Measurements from ENCODE around the gene SNAP47.

Gene SNAP47

GRCh38 chr1:227746676-227747075 is 11.4 kb downstream of the SNAP47 start:
- TF ChIP-seq EZH2 (optimal IDR thresholded peaks at IDR 0.05; ENCODE audit: low read depth, low read length) = no peak
- no peak for TF ChIP-seq EZH2phosphoT487 (IDR thresholded peaks at IDR 0.05; ENCODE audit: low read length)
- no peak for TF ChIP-seq CTCF (IDR thresholded peaks at IDR 0.05; ENCODE audit: low read length)
- Histone ChIP-seq H3K36me3 (replicated peaks; ENCODE audit: insufficient read depth, low read length) (no peaks in the 10 kb centered on the region), H3F3A (ENCODE audit: insufficient read depth, low read length) (no peaks in the 10 kb centered on the region), H3K4me3 (ENCODE audit: low read length) (no peak overlapping the region), H3K27ac (ENCODE audit: low read length) (no peak overlapping the region), H3K9me2 (replicated peaks; ENCODE audit: insufficient read depth, low read length) (no peaks in the 10 kb centered on the region), H3K9me3 (replicated peaks; ENCODE audit: insufficient read depth, low read length) (no peaks in the 10 kb centered on the region), H3K79me2 (ENCODE audit: low read length) (peaks cover 62% of the 10 kb centered on the region), H3K4me1 (ENCODE audit: low read length) (no peaks in the 10 kb centered on the region), H3K4me2 (ENCODE audit: low read depth, low read length) (no peak overlapping the region), H3K27me3 (replicated peaks; ENCODE audit: insufficient read depth, low read length) (no peaks in the 10 kb centered on the region), H3K9ac (ENCODE audit: low read length) (no peak overlapping the region), H4K20me1 (ENCODE audit: insufficient read depth, low read length) (no peaks in the 10 kb centered on the region), H2AFZ (ENCODE audit: low read length) (no peak overlapping the region)
- DNase-seq = no peak

GRCh38 chr1:227747382-227747781 is 12.1 kb downstream of the SNAP47 start:
- no peaks in the 10 kb centered on the region for H3K36me3 ChIP-seq (replicated peaks; ENCODE audit: insufficient read depth, low read length)
- no peaks in the 10 kb centered on the region for H3K4me1 ChIP-seq (ENCODE audit: low read length)
- no peaks in the 10 kb centered on the region for H3K27me3 ChIP-seq (replicated peaks; ENCODE audit: insufficient read depth, low read length)
- H3K27ac ChIP-seq (ENCODE audit: low read length) = no peak overlapping the region
- TF ChIP-seq CTCF (IDR thresholded peaks at IDR 0.05; ENCODE audit: low read length) = no peak
- no peak for TF ChIP-seq EZH2 (optimal IDR thresholded peaks at IDR 0.05; ENCODE audit: low read depth, low read length)
- no peak for TF ChIP-seq EZH2phosphoT487 (IDR thresholded peaks at IDR 0.05; ENCODE audit: low read length)
- no peaks in the 10 kb centered on the region for H3F3A ChIP-seq (ENCODE audit: insufficient read depth, low read length)
- no peaks in the 10 kb centered on the region for H3K9me2 ChIP-seq (replicated peaks; ENCODE audit: insufficient read depth, low read length)
- H3K79me2 ChIP-seq (ENCODE audit: low read length) = peaks cover 59% of the 10 kb centered on the region
- no peak overlapping the region for H3K9ac ChIP-seq (ENCODE audit: low read length)
- no peak overlapping the region for H3K4me3 ChIP-seq (ENCODE audit: low read length)
- no peaks in the 10 kb centered on the region for H3K9me3 ChIP-seq (replicated peaks; ENCODE audit: insufficient read depth, low read length)
- no peak overlapping the region for H3K4me2 ChIP-seq (ENCODE audit: low read depth, low read length)
- DNase-seq = no peak
- H4K20me1 ChIP-seq (ENCODE audit: insufficient read depth, low read length) = no peaks in the 10 kb centered on the region
- no peak overlapping the region for H2AFZ ChIP-seq (ENCODE audit: low read length)

- DNase-seq = no peak
- no peaks in the 10 kb centered on the region for H3K4me1 ChIP-seq (ENCODE audit: low read length)
- H3K27me3 ChIP-seq (replicated peaks; ENCODE audit: insufficient read depth, low read length) = no peaks in the 10 kb centered on the region
- H3K9ac ChIP-seq (ENCODE audit: low read length) = no peak overlapping the region
- H3K9me3 ChIP-seq (replicated peaks; ENCODE audit: insufficient read depth, low read length) = no peaks in the 10 kb centered on the region
- TF ChIP-seq EZH2phosphoT487 (IDR thresholded peaks at IDR 0.05; ENCODE audit: low read length) (no peak), CTCF (IDR thresholded peaks at IDR 0.05; ENCODE audit: low read length) (no peak), EZH2 (optimal IDR thresholded peaks at IDR 0.05; ENCODE audit: low read depth, low read length) (no peak)
- no peak overlapping the region for H3K4me3 ChIP-seq (ENCODE audit: low read length)
- H4K20me1 ChIP-seq (ENCODE audit: insufficient read depth, low read length) = no peaks in the 10 kb centered on the region
- H3K9me2 ChIP-seq (replicated peaks; ENCODE audit: insufficient read depth, low read length) = no peaks in the 10 kb centered on the region
- H3K4me2 ChIP-seq (ENCODE audit: low read depth, low read length) = no peak overlapping the region
- H3F3A ChIP-seq (ENCODE audit: insufficient read depth, low read length) = no peaks in the 10 kb centered on the region
- no peak overlapping the region for H2AFZ ChIP-seq (ENCODE audit: low read length)
- peaks cover 60% of the 10 kb centered on the region for H3K79me2 ChIP-seq (ENCODE audit: low read length)
- H3K27ac ChIP-seq (ENCODE audit: low read length) = no peak overlapping the region
- H3K36me3 ChIP-seq (replicated peaks; ENCODE audit: insufficient read depth, low read length) = no peaks in the 10 kb centered on the region
These were observed 12.8 kb downstream of the SNAP47 start for GRCh38 chr1:227747948-227748495.

All from MM.1S (cell line).